Mesothelial cell of epicardium (in vitro differentiated cells): ENCODE data around the gene MAP2K1. TPM values are rescaled to one million over a fixed set of nuclear protein-coding genes. Genes with fewer than 3 reads are reported as not detected.

Experiments
- DNase-seq, 2 experiments: peaks; one replicate each; pipeline ENCODE4 v3.0.0; 2021; ENCODE audit warnings: low spot score in 2 of 2; ENCODE audit not compliant: unreplicated experiment in 2 of 2
- H3K27ac Mint-ChIP-seq: 2 replicates; pipeline ENCODE4 v1.8.0; 2021; ENCODE audit warnings: mixed read lengths
- H3K27me3 Mint-ChIP-seq: 2 replicates; pipeline ENCODE4 v1.8.0; 2021; ENCODE audit warnings: low read depth, mixed read lengths
- H3K36me3 Mint-ChIP-seq: 2 replicates; pipeline ENCODE4 v1.8.0; 2021; ENCODE audit warnings: mixed read lengths
- H3K4me1 Mint-ChIP-seq: 2 replicates; pipeline ENCODE4 v1.8.0; 2021; ENCODE audit warnings: mixed read lengths
- H3K4me3 Mint-ChIP-seq: 2 replicates; pipeline ENCODE4 v1.8.0; 2021; ENCODE audit warnings: mild to moderate bottlenecking, moderate library complexity, mixed read lengths
- H3K9me3 Mint-ChIP-seq: 2 replicates; pipeline ENCODE4 v1.8.0; 2021; ENCODE audit warnings: mixed read lengths
- total RNA-seq: library from RNA; stranded (reverse); gene quantifications from 3 replicates; pipeline ENCODE4 v1.2.1, GENCODE V29; 2021
- TF ChIP-seq, protein P1 (sequence below): fragments of 200-600 bp; sonication (generic); IDR thresholded peaks from one replicate; pipeline ENCODE4 v1.5.0; 2021; ENCODE audit warnings: antibody characterized with exemption; ENCODE audit not compliant: unreplicated experiment

Gene MAP2K1
- total RNA-seq, 1 donor from 2014 or later, result 27.6 TPM

GRCh38 chr15:66505818-66506217 lies 119.1 kb downstream of the MAP2K1 start:
- H3K9me3 Mint-ChIP-seq, result no peaks in the 10 kb centered on the region
- H3K27me3 Mint-ChIP-seq, result no peaks in the 10 kb centered on the region
- H3K27ac Mint-ChIP-seq, result peak overlapping the region; percentile 99
- no peak for DNase-seq
- H3K36me3 Mint-ChIP-seq, result peaks cover 18% of the 10 kb centered on the region
- peak overlapping the region; percentile 100 for H3K4me3 Mint-ChIP-seq
- TF ChIP-seq, protein P1, sequence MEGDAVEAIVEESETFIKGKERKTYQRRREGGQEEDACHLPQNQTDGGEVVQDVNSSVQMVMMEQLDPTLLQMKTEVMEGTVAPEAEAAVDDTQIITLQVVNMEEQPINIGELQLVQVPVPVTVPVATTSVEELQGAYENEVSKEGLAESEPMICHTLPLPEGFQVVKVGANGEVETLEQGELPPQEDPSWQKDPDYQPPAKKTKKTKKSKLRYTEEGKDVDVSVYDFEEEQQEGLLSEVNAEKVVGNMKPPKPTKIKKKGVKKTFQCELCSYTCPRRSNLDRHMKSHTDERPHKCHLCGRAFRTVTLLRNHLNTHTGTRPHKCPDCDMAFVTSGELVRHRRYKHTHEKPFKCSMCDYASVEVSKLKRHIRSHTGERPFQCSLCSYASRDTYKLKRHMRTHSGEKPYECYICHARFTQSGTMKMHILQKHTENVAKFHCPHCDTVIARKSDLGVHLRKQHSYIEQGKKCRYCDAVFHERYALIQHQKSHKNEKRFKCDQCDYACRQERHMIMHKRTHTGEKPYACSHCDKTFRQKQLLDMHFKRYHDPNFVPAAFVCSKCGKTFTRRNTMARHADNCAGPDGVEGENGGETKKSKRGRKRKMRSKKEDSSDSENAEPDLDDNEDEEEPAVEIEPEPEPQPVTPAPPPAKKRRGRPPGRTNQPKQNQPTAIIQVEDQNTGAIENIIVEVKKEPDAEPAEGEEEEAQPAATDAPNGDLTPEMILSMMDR, result no peak
- H3K4me1 Mint-ChIP-seq, result peaks cover 30% of the 10 kb centered on the region

- Mint-ChIP-seq H3K27me3 (no peaks in the 10 kb centered on the region), H3K36me3 (peaks cover 3% of the 10 kb centered on the region), H3K9me3 (no peaks in the 10 kb centered on the region), H3K4me3 (no peak overlapping the region), H3K4me1 (peaks cover 16% of the 10 kb centered on the region), H3K27ac (no peak overlapping the region)
- TF ChIP-seq, protein P1, result no peak
- no peak for DNase-seq
These were observed 121.7 kb downstream of the MAP2K1 start for GRCh38 chr15:66508293-66508883.

DNA sequence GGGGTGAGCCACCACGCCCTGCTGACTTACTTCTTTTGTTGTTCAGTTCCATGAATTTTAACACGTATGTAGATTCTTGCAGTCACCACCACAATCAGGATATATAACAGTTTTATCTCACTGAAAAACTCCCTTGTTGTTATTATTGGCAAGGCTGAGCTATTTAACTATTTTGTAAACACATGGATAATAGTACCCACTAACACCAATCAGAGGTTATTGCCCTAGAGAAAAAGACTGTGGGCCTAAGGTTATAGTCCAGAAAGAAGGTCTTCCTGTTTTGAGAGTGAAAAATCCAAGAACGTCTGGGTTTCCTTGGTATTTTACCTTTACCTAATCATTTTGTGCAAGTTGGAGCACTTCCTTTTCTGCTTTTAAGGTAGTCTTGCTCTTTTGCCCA lies 127.9 kb downstream of the MAP2K1 start:
- Mint-ChIP-seq H3K27ac (no peak overlapping the region), H3K27me3 (no peaks in the 10 kb centered on the region), H3K36me3 (peaks cover 11% of the 10 kb centered on the region), H3K9me3 (no peaks in the 10 kb centered on the region), H3K4me3 (no peak overlapping the region), H3K4me1 (no peaks in the 10 kb centered on the region)
- DNase-seq, result no peak
- TF ChIP-seq, protein P1, result no peak

GRCh38 chr15:66515901-66516322 lies 129.2 kb downstream of the MAP2K1 start:
- Mint-ChIP-seq H3K4me3 (no peak overlapping the region), H3K27ac (no peak overlapping the region), H3K9me3 (no peaks in the 10 kb centered on the region), H3K36me3 (peaks cover 11% of the 10 kb centered on the region), H3K27me3 (no peaks in the 10 kb centered on the region), H3K4me1 (no peaks in the 10 kb centered on the region)
- TF ChIP-seq, protein P1, result no peak
- DNase-seq, result no peak

DNA sequence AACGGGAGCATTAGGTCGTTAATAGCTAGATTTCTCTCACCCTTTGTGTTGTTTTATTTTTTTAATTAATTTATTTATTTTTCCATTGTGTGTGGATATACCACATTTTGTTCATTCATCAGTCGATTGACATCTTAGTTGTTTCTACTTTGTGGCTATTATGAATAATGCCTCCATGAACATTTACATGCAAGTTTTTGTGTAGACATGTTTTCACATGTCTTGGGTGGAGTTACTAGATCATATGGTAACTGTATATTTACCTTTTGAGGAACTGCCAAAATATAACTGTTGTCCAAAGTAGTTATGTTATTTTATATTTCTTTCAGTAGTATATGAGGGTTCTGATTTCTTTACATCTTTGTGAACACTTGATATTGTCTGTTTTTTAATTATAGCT lies 137.2 kb downstream of the MAP2K1 start:
- Mint-ChIP-seq H3K4me3 (no peak overlapping the region), H3K36me3 (peaks cover 15% of the 10 kb centered on the region), H3K4me1 (no peaks in the 10 kb centered on the region), H3K9me3 (no peaks in the 10 kb centered on the region), H3K27me3 (no peaks in the 10 kb centered on the region), H3K27ac (no peak overlapping the region)
- no peak for DNase-seq
- TF ChIP-seq, protein P1, result no peak

- TF ChIP-seq, protein P1, result no peak
- Mint-ChIP-seq H3K4me1 (no peaks in the 10 kb centered on the region), H3K27ac (no peak overlapping the region), H3K36me3 (peaks cover 16% of the 10 kb centered on the region), H3K9me3 (no peaks in the 10 kb centered on the region), H3K4me3 (no peak overlapping the region), H3K27me3 (no peaks in the 10 kb centered on the region)
- no peak for DNase-seq
These were observed 138.1 kb downstream of the MAP2K1 start for GRCh38 chr15:66524838-66525237.
